SW 1271 (cell line): Measurements from ENCODE around the gene PNLIPRP1.

ENCODE experiments used
- DNase-seq, 2 experiments: peaks; one replicate each; lab custom pipeline; 2025; lab: John Stamatoyannopoulos, UW

Gene PNLIPRP1

GRCh38 chr10:116590590-116591444 is at the start of gene PNLIPRP1:
PNLIPRP1 (plus strand) TSS chr10:116590959; CDS start chr10:116591130, 171 bp downstream.
- DNase-seq, result no peak

GRCh38 chr10:116542007-116542677 is 48.6 kb upstream of the PNLIPRP1 start:
- no peak for DNase-seq

- no peak for DNase-seq
These were observed 45.6 kb upstream of the PNLIPRP1 start for GRCh38 chr10:116545122-116545521.

- no peak for DNase-seq
These were observed 45.0 kb upstream of the PNLIPRP1 start, which contains the start of gene PNLIP for GRCh38 chr10:116545756-116546155. PNLIP (plus strand) TSS chr10:116545931; CDS start chr10:116546093, 162 bp downstream.

GRCh38 chr10:116548301-116548700 is 42.5 kb upstream of the PNLIPRP1 start:
- DNase-seq, result no peak

GRCh38 chr10:116553378-116553980 is 37.3 kb upstream of the PNLIPRP1 start:
- no peak for DNase-seq

GRCh38 chr10:116554628-116555027 is 36.1 kb upstream of the PNLIPRP1 start:
- no peak for DNase-seq

GRCh38 chr10:116555880-116556279 is 34.9 kb upstream of the PNLIPRP1 start:
- no peak for DNase-seq

- DNase-seq, result no peak
These were observed 33.4 kb upstream of the PNLIPRP1 start for GRCh38 chr10:116557305-116557880.

- no peak for DNase-seq
These were observed 25.2 kb upstream of the PNLIPRP1 start for GRCh38 chr10:116565534-116565933.

- DNase-seq, result no peak
These were observed 23.8 kb upstream of the PNLIPRP1 start for GRCh38 chr10:116566932-116567331.

GRCh38 chr10:116567335-116567734 is 23.4 kb upstream of the PNLIPRP1 start:
- DNase-seq, result no peak

GRCh38 chr10:116574797-116575196 is 16.0 kb upstream of the PNLIPRP1 start:
- no peak for DNase-seq

- no peak for DNase-seq
These were observed 2.7 kb upstream of the PNLIPRP1 start for GRCh38 chr10:116587878-116588591.

GRCh38 chr10:116588995-116589394 is 1.8 kb upstream of the PNLIPRP1 start:
- DNase-seq, result no peak

GRCh38 chr10:116589926-116590325 is 833 bp upstream of the PNLIPRP1 start:
- no peak for DNase-seq

GRCh38 chr10:116593139-116593740 is 2.5 kb downstream of the PNLIPRP1 start:
- DNase-seq, result no peak

- no peak for DNase-seq
These were observed 3.8 kb downstream of the PNLIPRP1 start for GRCh38 chr10:116594525-116595035.

GRCh38 chr10:116596062-116596461 is 5.3 kb downstream of the PNLIPRP1 start:
- no peak for DNase-seq

GRCh38 chr10:116597543-116597942 is 6.8 kb downstream of the PNLIPRP1 start:
- no peak for DNase-seq

- no peak for DNase-seq
These were observed 7.6 kb downstream of the PNLIPRP1 start for GRCh38 chr10:116598329-116598728.
